K562 (cell line): ENCODE results near the gene ETV3L. TPM values are rescaled to one million over a fixed set of nuclear protein-coding genes. Genes with fewer than 3 reads are reported as not detected.
A peak's percentile ranks its signal among the peaks of the same experiment; 100 is the strongest.

Source experiments
- ATAC-seq: fragments of 200-7000 bp; cut with Tn5 transposase; 3 replicates; pipeline ENCODE4 v1.9.1; 2020; ENCODE audit warnings: moderate library complexity
- BruUV-seq: library from RNA; stranded (reverse); fragments of 400-500 nt; replicated peaks from 2 replicates; lab custom pipeline; 2021; lab: Mats Ljungman, UMichigan
- CTCF ChIA-PET: fragments of 300-600 bp; formaldehyde crosslinking; extraction: SDS; loops from one replicate; lab custom pipeline; 2021; ENCODE audit warnings: low intra/inter-chr PET ratio; lab: Yijun Ruan, JAX
- POLR2A ChIA-PET: fragments of 300-600, 350-650 bp; sonication (Branson Sonifier 250); formaldehyde crosslinking; extraction: SDS; loops from one replicate; lab custom pipeline; 2021; ENCODE audit warnings: antibody characterized with exemption, inconsistent platforms; lab: Yijun Ruan, JAX
- DNase-seq, 4 experiments: peaks; one replicate each; pipeline versions ENCODE4 v3.0.0 to v3.0.0-alpha.2; 2011 to 2018; ENCODE audit warnings: low spot score in 3 of 4, mixed read lengths in 3 of 4; ENCODE audit errors: extremely low read depth in 1 of 4
- FAIRE-seq: peaks from 2 replicates; lab custom pipeline; 2011; peaks lifted over from hg19 to GRCh38; lab: Jason Lieb, UNC
- H2AFZ ChIP-seq: 2 replicates; pipeline ENCODE4 v1.6.0; 2011; ENCODE audit warnings: low read depth, low read length, control low read depth, inconsistent platforms
- H3K27ac ChIP-seq: fragments of 200-600 bp; 3 replicates; pipeline ENCODE4 v1.8.0; 2011; ENCODE audit warnings: low read depth, mild to moderate bottlenecking, control low read depth, inconsistent platforms, low read length, moderate library complexity, mixed read lengths; ENCODE audit errors: extremely low read depth
- H3K27me3 ChIP-seq, 2 experiments: fragments of 300-600 bp in 1 of 2; 2 replicates in 1 of 2; 3 replicates in 1 of 2; pipeline versions ENCODE4 v1.6.0 to v1.8.0; 2011; ENCODE audit warnings: inconsistent platforms in 2 of 2, low read length in 2 of 2, mild to moderate bottlenecking in 1 of 2, mixed read lengths in 1 of 2, moderate library complexity in 1 of 2; ENCODE audit not compliant: control insufficient read depth in 2 of 2, insufficient read depth in 2 of 2
- H3K36me3 ChIP-seq: fragments of 300-600 bp; 3 replicates; pipeline ENCODE4 v1.8.0; 2011; ENCODE audit warnings: mild to moderate bottlenecking, low read length, inconsistent platforms; ENCODE audit not compliant: control insufficient read depth, insufficient read depth
- H3K4me1 ChIP-seq, 2 experiments: fragments of 200-600 bp in 1 of 2; replicated peaks in 1 of 2; 2 replicates in 1 of 2; 3 replicates in 1 of 2; pipeline versions ENCODE4 v1.5.1 to v1.8.0; 2011; ENCODE audit warnings: inconsistent platforms in 2 of 2, low read length in 2 of 2, mild to moderate bottlenecking in 1 of 2, mixed read lengths in 1 of 2, moderate library complexity in 1 of 2; ENCODE audit not compliant: control insufficient read depth in 2 of 2, insufficient read depth in 2 of 2
- H3K4me2 ChIP-seq: 2 replicates; pipeline ENCODE4 v1.6.1; 2011; ENCODE audit warnings: low read length, control low read depth, inconsistent platforms, mixed read lengths; ENCODE audit not compliant: insufficient read depth
- H3K4me3 ChIP-seq: fragments of 200-600 bp; sonication (generic), shearing (Covaris generic); 2 replicates; pipeline ENCODE4 v1.5.1; 2016; ENCODE audit warnings: control low read depth, inconsistent platforms
- H3K79me2 ChIP-seq: fragments of 200-600 bp; 3 replicates; pipeline ENCODE4 v1.8.0; 2011; ENCODE audit warnings: low read length, inconsistent platforms; ENCODE audit not compliant: control insufficient read depth, insufficient read depth
- H3K9ac ChIP-seq, 2 experiments: 2 replicates each; pipeline versions ENCODE4 v1.6.0 to v1.6.1; 2011; ENCODE audit warnings: low read depth in 2 of 2, low read length in 2 of 2, control low read depth in 1 of 2, inconsistent platforms in 1 of 2, mild to moderate bottlenecking in 1 of 2, mixed read lengths in 1 of 2; ENCODE audit not compliant: insufficient read depth in 1 of 2
- H3K9me1 ChIP-seq: one replicate; pipeline ENCODE4 v1.6.0; 2011; ENCODE audit warnings: inconsistent platforms, mild to moderate bottlenecking, low read length, moderate library complexity; ENCODE audit not compliant: control insufficient read depth, insufficient read depth
- H3K9me3 ChIP-seq: replicated peaks from 2 replicates; pipeline ENCODE4 v1.5.1; 2011; ENCODE audit warnings: low read depth, low read length, inconsistent platforms; ENCODE audit not compliant: control insufficient read depth, insufficient read depth
- H4K20me1 ChIP-seq: replicated peaks from 2 replicates; pipeline ENCODE4 v1.6.1; 2011; ENCODE audit warnings: low read length, inconsistent platforms, mixed read lengths; ENCODE audit not compliant: control insufficient read depth, insufficient read depth
- AFF1 ChIP-seq, 2 experiments: fragments of 450-650 bp; IDR thresholded peaks; 2 replicates each; pipeline ENCODE4 v1.6.1; 2018; ENCODE audit warnings: mild to moderate bottlenecking in 2 of 2, low read depth in 1 of 2; ENCODE audit not compliant: partially characterized antibody in 2 of 2
- CAMTA2 ChIP-seq: fragments of 250-450 bp; sonication (Bioruptor Pico); conservative IDR thresholded peaks from 2 replicates; pipeline ENCODE4 v1.5.1; 2022
- CHD1 ChIP-seq: fragments of 200-600 bp; sonication (generic); IDR thresholded peaks from one replicate; pipeline ENCODE4 v1.6.1; 2012; ENCODE audit warnings: mild to moderate bottlenecking, moderate library complexity, low read length, inconsistent platforms
- CTBP1 ChIP-seq: fragments of 450-650 bp; IDR thresholded peaks from 2 replicates; pipeline ENCODE4 v1.6.1; 2016; ENCODE audit warnings: borderline replicate concordance
- E2F3 ChIP-seq: fragments of 250-450 bp; sonication (Bioruptor Pico); IDR thresholded peaks from 2 replicates; pipeline ENCODE4 v1.4.0; 2020; ENCODE audit warnings: mild to moderate bottlenecking
- ID3 ChIP-seq, 2 experiments: fragments of 250-450 bp in 1 of 2; fragments of 450-650 bp in 1 of 2; sonication (Bioruptor Pico) in 1 of 2; IDR thresholded peaks; 2 replicates each; pipeline versions ENCODE4 v1.6.1 to v1.8.0; 2016 to 2021; ENCODE audit warnings: mild to moderate bottlenecking in 2 of 2, moderate library complexity in 2 of 2, missing compliant biosample characterization in 1 of 2, missing genetic modification characterization in 1 of 2
- KAT7 ChIP-seq: sonication (generic); formaldehyde crosslinking; IDR thresholded peaks from 2 replicates; pipeline ENCODE4 v1.8.0; 2022; ENCODE audit warnings: missing genetic modification reagents, mild to moderate bottlenecking, borderline replicate concordance
- MEF2A ChIP-seq: IDR thresholded peaks from 2 replicates; pipeline ENCODE4 v1.6.1; 2011; ENCODE audit warnings: low read depth, mild to moderate bottlenecking, low read length, moderate library complexity; ENCODE audit not compliant: control insufficient read depth
- PHB ChIP-seq: fragments of 250-450 bp; sonication (Bioruptor Pico); IDR thresholded peaks from 2 replicates; pipeline ENCODE4 v1.5.0; 2021
- PHF20 ChIP-seq: fragments of 450-650 bp; IDR thresholded peaks from 2 replicates; pipeline ENCODE4 v1.6.1; 2018; ENCODE audit not compliant: partially characterized antibody
- PKNOX1 ChIP-seq: fragments of 450-650 bp; IDR thresholded peaks from 2 replicates; pipeline ENCODE4 v1.6.1; 2016
- POLR3A ChIP-seq: IDR thresholded peaks from 2 replicates; pipeline ENCODE4 v1.6.1; 2011; ENCODE audit warnings: borderline replicate concordance, mild to moderate bottlenecking, moderate library complexity; ENCODE audit not compliant: insufficient read length, insufficient read depth; ENCODE audit errors: extremely low read depth
- RB1 ChIP-seq: fragments of 450-650 bp; IDR thresholded peaks from 2 replicates; pipeline ENCODE4 v1.6.1; 2017; ENCODE audit warnings: low read depth, mild to moderate bottlenecking
- TBL1XR1 ChIP-seq, 2 experiments: IDR thresholded peaks; 2 replicates each; pipeline ENCODE4 v1.6.1; 2012; ENCODE audit warnings: improper control_type of control experiment in 2 of 2, low read length in 2 of 2, mild to moderate bottlenecking in 1 of 2
- ZBED1 ChIP-seq: IDR thresholded peaks from 2 replicates; pipeline ENCODE4 v1.6.1; 2014
- WGBS: fragments of 100-300 bp; shearing (Covaris generic); methylation state at CpG from one replicate; pipeline ENCODE4 v1.1.6; 2016; ENCODE audit warnings: low coverage, mixed read lengths; ENCODE audit not compliant: insufficient coverage; ENCODE audit errors: missing lambda C conversion rate; 5-methylcytosine and 5-hydroxymethylcytosine counted together
- in situ Hi-C: fragments of 300-500 bp; cut with MboI; formaldehyde crosslinking; loops from 4 replicates; pipeline ENCODE4 v1.15.0; 2018; ENCODE audit warnings: inconsistent platforms, mixed read lengths
- intact Hi-C: fragments of 100-400 bp; cut with micrococcal nuclease; formaldehyde crosslinking; loops from 2 replicates; pipeline ENCODE4 v1.14.2; 2022
- polyA plus RNA-seq, 8 experiments: library from polyadenylated mRNA; depleted of rRNA in 4 of 8; stranded (reverse) in 5 of 8; unstranded in 3 of 8; fragments of >200 nt; fragmentation: Nextera tagmentation in 2 of 8; fragmentation: Illumina TruSeq in 1 of 8; extraction: Ambion mirVana in 2 of 8; extraction: Trizol in 1 of 8; gene quantifications; 2 replicates each; pipeline versions ENCODE4 v1.2.1 to v1.2.3, GENCODE V29; 2011 to 2014; ENCODE audit warnings: inconsistent platforms in 1 of 8, missing spikeins in 1 of 8
- total RNA-seq, 7 experiments: library from RNA; depleted of rRNA in 6 of 7; stranded (reverse); fragments of >200 nt in 6 of 7; fragmentation: Illumina TruSeq in 2 of 7; extraction: Trizol in 2 of 7; gene quantifications; 2 replicates each; pipeline versions ENCODE4 v1.2.1 to v1.2.3, GENCODE V29; 2011 to 2021; ENCODE audit warnings: low replicate concordance in 1 of 7

The ETV3L gene
- total and polyA plus RNA-seq, 9 of the 15 experiments (the other 6 are each of a cell fraction or from before 2014, with no cell fraction given), result not detected

- ChIA-PET CTCF (interaction anchor here (0.6 to 0.7 kb wide), 2 partner anchors 10 to 43 kb away, joined by 3 read pairs; no protein-coding TSS in a partner anchor), POLR2A (interaction anchor here (0.7 to 1.3 kb wide), 5 partner anchors 12 to 1026 kb away, joined by 3 to 6 read pairs (median 4); no protein-coding TSS in a partner anchor)
- H3K27me3 ChIP-seq, result no peaks in the 10 kb centered on the region
- FAIRE-seq (peak; percentile 65), DNase-seq (peak in 1 of 4 experiments; percentile 43), ATAC-seq (peak; percentile 43)
- peaks cover 27% of the 10 kb centered on the region for H3K79me2 ChIP-seq
- peak overlapping the region; percentile 91 for H3K4me3 ChIP-seq
- no peaks in the 10 kb centered on the region for H3K9me3 ChIP-seq
- 2% methylated on average over 23 of the region's 36 CpGs for WGBS
- H2AFZ ChIP-seq, result peak overlapping the region; percentile 94
- intact Hi-C loops, result no loop called here
- peak overlapping the region; percentile 85 to 97 for H3K9ac ChIP-seq
- 0 out of 2 replicates have a peak, but pooled peaks cover 9% of the 10 kb centered on the region for H4K20me1 ChIP-seq
- H3K9me1 ChIP-seq, result no peaks in the 10 kb centered on the region
- H3K4me1 ChIP-seq, result peaks cover 24 to 40% of the 10 kb centered on the region in 2 experiments
- TSS peak; percentile 60 for BruUV-seq
- peak overlapping the region; percentile 90 for H3K4me2 ChIP-seq
- H3K27ac ChIP-seq, result peak overlapping the region; percentile 89
- in situ Hi-C loops, result loop anchor here (5.0 kb wide), 1 partner anchor 40 kb away; the partner anchor contains the start of gene ETV3L
- H3K36me3 ChIP-seq, result peaks cover 38% of the 10 kb centered on the region
- no peak for TF ChIP-seq CTBP1
- TF ChIP-seq AFF1 (IDR thresholded peaks at IDR 0.05; ENCODE audit: low read depth in 1 of 2, partially characterized antibody in 2 of 2), result peak in 1 of 2 experiments; percentile 35
- TF ChIP-seq KAT7 (CRISPR knock-in tag), result no peak
- TF ChIP-seq ZBED1, result no peak; the same call in 1 of the 2 replicates
- TF ChIP-seq PHB (CRISPR knock-in tag), result no peak
- TF ChIP-seq PKNOX1, result peak; percentile 42; the same call in 1 of the 2 replicates
- TF ChIP-seq MEF2A, result no peak
- no peak for TF ChIP-seq POLR3A
- TF ChIP-seq CHD1, result no peak
- TF ChIP-seq PHF20, result no peak
- no peak for TF ChIP-seq RB1
- TF ChIP-seq E2F3 (CRISPR knock-in tag), result no peak
- TF ChIP-seq CAMTA2 (CRISPR knock-in tag), result no peak
- TF ChIP-seq ID3 (CRISPR knock-in tag; IDR thresholded peaks at IDR 0.05), result no peak
- no peak for TF ChIP-seq ID3 (tag; IDR thresholded peaks at IDR 0.05)
- no peak for TF ChIP-seq TBL1XR1 (IDR thresholded peaks at IDR 0.05; ENCODE audit: low read length in 2 of 2)
Observed at GRCh38 chr1:157137408-157138219, 38.0 kb upstream of the ETV3L start.
